Measurements from ENCODE around the gene RERE.
A peak's percentile ranks its signal among the peaks of the same experiment; 100 is the strongest.
"Not testable (repeated sequence)": the region's sequence is repeated elsewhere in the genome, so short reads cannot be mapped to it uniquely, and the experiment has no call there.

RERE gene

DNA sequence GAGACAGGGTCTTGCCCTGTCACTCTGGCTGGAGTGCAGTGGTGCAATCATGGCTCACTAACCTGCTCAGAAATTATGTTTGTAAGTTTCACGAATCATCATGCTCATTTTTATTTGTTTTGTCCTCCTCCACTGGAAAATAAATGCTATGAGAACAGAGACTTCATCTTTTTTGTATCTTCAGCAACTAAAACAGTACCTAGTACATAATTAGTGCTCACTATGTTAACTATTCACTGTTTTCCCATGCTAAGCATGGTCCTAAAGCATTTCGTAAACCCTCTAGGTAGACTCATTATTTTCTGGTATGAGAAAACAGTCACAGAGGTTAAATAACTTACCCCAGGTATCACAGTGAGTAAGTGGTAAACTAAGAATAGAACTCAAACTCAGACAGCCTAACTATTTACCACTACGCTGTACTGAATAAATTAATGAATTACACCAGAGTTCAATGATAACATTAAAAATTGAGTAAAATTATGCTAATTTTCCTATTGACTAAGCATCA lies 118.4 kb downstream of the RERE start:
- peaks cover 25 to 27% of the 10 kb centered on the region in 2 donors for H3K4me1 ChIP-seq (ENCODE audit: control insufficient read depth in 2 of 2, insufficient read depth in 2 of 2, low read length in 2 of 2)
- H3K9ac ChIP-seq (ENCODE audit: low read depth in 1 of 2, low read length in 2 of 2): no peak overlapping the region
- H3K36me3 ChIP-seq (ENCODE audit: control insufficient read depth in 2 of 2, insufficient read depth in 2 of 2, low read length in 2 of 2): no peaks in the 10 kb centered on the region
- no peak overlapping the region for H3K4me3 ChIP-seq (ENCODE audit: low read length in 2 of 2)
- no peak overlapping the region for H3K27ac ChIP-seq (ENCODE audit: low read depth in 2 of 2, low read length in 2 of 2)
- H3K9me3 ChIP-seq (ENCODE audit: control insufficient read depth in 2 of 2, low read length in 2 of 2): no peaks in the 10 kb centered on the region
- no peaks in the 10 kb centered on the region for H3K27me3 ChIP-seq (ENCODE audit: control insufficient read depth in 2 of 2, insufficient read depth in 2 of 2, low read length in 2 of 2)

DNA sequence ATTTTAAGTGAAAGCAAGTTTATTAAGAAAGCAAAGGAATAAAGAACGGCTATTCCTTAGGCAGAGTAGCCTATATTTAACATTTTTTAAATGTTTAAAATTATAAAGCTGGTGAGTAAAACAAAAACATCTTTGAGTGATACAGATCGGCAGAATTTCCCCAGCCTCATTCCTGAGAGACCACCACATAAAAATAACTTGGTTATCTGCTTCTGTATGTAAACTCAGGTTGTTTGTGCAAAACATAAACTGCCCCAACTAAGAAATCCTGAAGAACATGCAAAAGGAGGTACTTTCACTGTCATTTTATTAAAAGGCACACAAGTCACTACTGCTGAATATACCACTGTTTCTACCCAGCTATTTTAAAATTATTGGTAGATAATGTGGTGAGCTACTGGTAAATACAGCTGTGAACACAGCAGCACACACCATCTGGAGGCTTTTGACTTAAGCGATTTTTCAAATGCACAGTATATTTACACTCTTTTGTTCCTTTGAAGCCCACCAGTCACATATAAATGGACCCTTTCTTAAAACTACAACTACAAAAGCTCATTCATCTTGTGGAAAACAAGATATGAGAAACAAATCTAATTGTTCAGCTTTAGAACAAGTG lies 119.3 kb downstream of the RERE start:
- H3K9ac ChIP-seq (ENCODE audit: low read depth in 1 of 2, low read length in 2 of 2): no peak overlapping the region
- H3K9me3 ChIP-seq (ENCODE audit: control insufficient read depth in 2 of 2, low read length in 2 of 2): no peaks in the 10 kb centered on the region
- H3K4me3 ChIP-seq (ENCODE audit: low read length in 2 of 2): no peak overlapping the region
- H3K36me3 ChIP-seq (ENCODE audit: control insufficient read depth in 2 of 2, insufficient read depth in 2 of 2, low read length in 2 of 2): no peaks in the 10 kb centered on the region
- peaks cover 21% of the 10 kb centered on the region in 2 donors for H3K4me1 ChIP-seq (ENCODE audit: control insufficient read depth in 2 of 2, insufficient read depth in 2 of 2, low read length in 2 of 2)
- H3K27ac ChIP-seq (ENCODE audit: low read depth in 2 of 2, low read length in 2 of 2): no peak overlapping the region
- H3K27me3 ChIP-seq (ENCODE audit: control insufficient read depth in 2 of 2, insufficient read depth in 2 of 2, low read length in 2 of 2): no peaks in the 10 kb centered on the region

DNA sequence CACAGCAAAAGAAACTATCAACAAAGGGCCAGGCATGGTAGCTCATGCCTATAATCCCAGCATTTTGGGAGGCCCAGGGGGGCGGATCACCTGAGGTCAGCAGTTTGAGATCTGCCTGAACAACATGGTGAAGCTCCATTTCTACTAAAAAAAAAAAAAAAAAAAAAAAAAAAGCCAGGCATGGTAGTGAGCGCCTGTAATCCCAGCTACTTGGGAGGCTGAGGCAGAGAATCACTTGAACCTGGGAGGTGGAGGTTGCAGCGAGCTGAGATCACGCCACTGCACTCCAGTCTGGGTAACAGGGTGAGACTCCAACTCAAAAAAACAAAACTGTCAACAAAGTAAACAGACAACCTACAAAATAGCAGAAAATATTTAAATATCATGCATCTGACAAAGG lies 122.0 kb downstream of the RERE start:
- H3K4me1 ChIP-seq (ENCODE audit: control insufficient read depth in 2 of 2, insufficient read depth in 2 of 2, low read length in 2 of 2); H3K27me3 ChIP-seq (ENCODE audit: control insufficient read depth in 2 of 2, insufficient read depth in 2 of 2, low read length in 2 of 2); H3K36me3 ChIP-seq (ENCODE audit: control insufficient read depth in 2 of 2, insufficient read depth in 2 of 2, low read length in 2 of 2); H3K4me3 ChIP-seq (ENCODE audit: low read length in 2 of 2); H3K27ac ChIP-seq (ENCODE audit: low read depth in 2 of 2, low read length in 2 of 2); H3K9me3 ChIP-seq (ENCODE audit: control insufficient read depth in 2 of 2, low read length in 2 of 2); H3K9ac ChIP-seq (ENCODE audit: low read depth in 1 of 2, low read length in 2 of 2): not testable (repeated sequence)

DNA sequence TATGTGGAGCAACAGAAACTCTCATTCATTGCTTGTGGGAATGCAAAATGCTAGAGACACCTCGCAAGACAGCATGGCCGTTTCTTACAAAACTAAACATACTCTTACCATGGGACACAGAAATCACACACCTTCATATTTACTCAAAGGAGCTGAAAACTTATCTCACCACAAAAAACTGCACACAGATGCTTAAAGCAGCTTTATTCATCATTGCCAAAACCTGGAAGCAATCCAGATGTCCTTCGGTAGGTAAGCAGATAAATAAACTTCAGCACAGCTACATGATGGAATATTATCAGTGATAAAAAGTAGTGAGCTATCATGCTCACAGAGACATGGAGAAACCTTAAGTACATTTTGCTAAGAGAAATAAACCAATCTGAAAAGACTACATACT lies 124.3 kb downstream of the RERE start:
- Histone ChIP-seq H3K9ac (ENCODE audit: low read depth in 1 of 2, low read length in 2 of 2) (no peak overlapping the region), H3K27ac (ENCODE audit: low read depth in 2 of 2, low read length in 2 of 2) (no peak overlapping the region), H3K27me3 (ENCODE audit: control insufficient read depth in 2 of 2, insufficient read depth in 2 of 2, low read length in 2 of 2) (no peaks in the 10 kb centered on the region), H3K4me1 (ENCODE audit: control insufficient read depth in 2 of 2, insufficient read depth in 2 of 2, low read length in 2 of 2) (peaks cover 0 to 4% of the 10 kb centered on the region in 2 donors), H3K9me3 (ENCODE audit: control insufficient read depth in 2 of 2, low read length in 2 of 2) (no peaks in the 10 kb centered on the region), H3K4me3 (ENCODE audit: low read length in 2 of 2) (no peak overlapping the region), H3K36me3 (ENCODE audit: control insufficient read depth in 2 of 2, insufficient read depth in 2 of 2, low read length in 2 of 2) (no peaks in the 10 kb centered on the region)

DNA sequence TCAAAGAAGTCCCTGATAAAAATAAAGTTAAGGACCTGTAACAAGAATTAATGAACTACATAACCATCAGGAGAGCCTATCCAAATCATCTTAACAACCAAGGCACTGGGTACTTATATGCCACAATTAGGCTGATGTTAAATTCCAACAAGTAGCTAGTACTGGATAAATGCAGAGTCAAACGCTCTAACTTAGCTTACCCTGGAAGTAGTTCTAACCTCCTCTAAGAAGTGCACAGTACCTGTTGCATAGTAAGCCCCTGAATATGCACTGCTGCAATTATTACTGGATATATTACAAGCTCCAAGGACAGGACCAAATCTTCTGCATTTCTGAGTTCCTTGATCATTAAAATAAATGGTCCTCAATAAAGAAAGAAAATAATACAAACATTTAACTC lies 125.8 kb downstream of the RERE start:
- Histone ChIP-seq H3K4me1 (ENCODE audit: control insufficient read depth in 2 of 2, insufficient read depth in 2 of 2, low read length in 2 of 2) (peaks cover 8 to 12% of the 10 kb centered on the region in 2 donors), H3K27ac (ENCODE audit: low read depth in 2 of 2, low read length in 2 of 2) (no peak overlapping the region), H3K9me3 (ENCODE audit: control insufficient read depth in 2 of 2, low read length in 2 of 2) (no peaks in the 10 kb centered on the region), H3K4me3 (ENCODE audit: low read length in 2 of 2) (no peak overlapping the region), H3K9ac (ENCODE audit: low read depth in 1 of 2, low read length in 2 of 2) (no peak overlapping the region), H3K27me3 (ENCODE audit: control insufficient read depth in 2 of 2, insufficient read depth in 2 of 2, low read length in 2 of 2) (no peaks in the 10 kb centered on the region), H3K36me3 (ENCODE audit: control insufficient read depth in 2 of 2, insufficient read depth in 2 of 2, low read length in 2 of 2) (no peaks in the 10 kb centered on the region)

GRCh38 chr1:8690253-8690525 lies 127.3 kb downstream of the RERE start:
- H3K36me3 ChIP-seq (ENCODE audit: control insufficient read depth in 2 of 2, insufficient read depth in 2 of 2, low read length in 2 of 2): no peaks in the 10 kb centered on the region
- no peak overlapping the region for H3K27ac ChIP-seq (ENCODE audit: low read depth in 2 of 2, low read length in 2 of 2)
- H3K4me3 ChIP-seq (ENCODE audit: low read length in 2 of 2): no peak overlapping the region
- no peak overlapping the region for H3K9ac ChIP-seq (ENCODE audit: low read depth in 1 of 2, low read length in 2 of 2)
- no peaks in the 10 kb centered on the region for H3K27me3 ChIP-seq (ENCODE audit: control insufficient read depth in 2 of 2, insufficient read depth in 2 of 2, low read length in 2 of 2)
- no peaks in the 10 kb centered on the region for H3K9me3 ChIP-seq (ENCODE audit: control insufficient read depth in 2 of 2, low read length in 2 of 2)
- H3K4me1 ChIP-seq (ENCODE audit: control insufficient read depth in 2 of 2, insufficient read depth in 2 of 2, low read length in 2 of 2): peaks cover 8 to 15% of the 10 kb centered on the region in 2 donors

DNA sequence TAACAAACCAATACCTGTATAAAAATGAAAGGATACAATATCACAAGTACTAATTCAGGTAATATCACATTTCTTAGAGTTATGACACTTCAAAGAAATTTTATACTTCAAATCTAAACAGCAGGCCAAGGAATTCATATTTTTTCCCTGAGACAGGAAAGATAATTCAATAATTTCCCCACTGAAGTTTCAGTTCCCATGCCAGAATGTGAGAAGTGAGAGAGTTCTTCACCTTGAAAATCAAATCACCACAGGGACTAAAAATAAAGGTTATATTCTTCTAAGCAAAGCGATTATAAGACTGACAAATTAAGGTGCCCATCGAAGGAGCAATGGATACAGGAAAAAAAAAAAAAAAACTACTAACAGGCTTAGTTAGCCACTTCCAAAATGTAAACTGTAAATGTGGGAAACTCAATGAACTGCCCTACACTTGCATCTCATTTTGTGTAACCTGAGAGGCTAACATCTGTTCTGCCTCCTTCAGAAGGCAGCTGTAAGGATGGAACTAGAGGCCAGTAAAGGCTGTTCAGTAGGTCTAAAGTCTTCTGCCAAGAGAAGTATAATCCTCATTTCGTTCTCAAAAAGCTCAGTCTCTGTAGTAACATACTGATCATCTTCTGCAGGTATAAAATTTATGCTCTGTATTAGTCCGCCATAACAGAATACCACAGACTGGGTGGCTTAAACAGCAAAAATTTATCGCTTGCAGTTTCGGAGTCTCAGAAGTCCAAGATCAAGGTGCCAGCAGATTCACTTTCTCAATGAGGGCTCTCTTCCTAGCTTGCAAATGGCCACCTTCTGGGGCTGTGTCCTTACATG lies 127.8 kb downstream of the RERE start:
- Histone ChIP-seq H3K9ac (ENCODE audit: low read depth in 1 of 2, low read length in 2 of 2) (no peak overlapping the region), H3K4me3 (ENCODE audit: low read length in 2 of 2) (no peak overlapping the region), H3K9me3 (ENCODE audit: control insufficient read depth in 2 of 2, low read length in 2 of 2) (no peaks in the 10 kb centered on the region), H3K27me3 (ENCODE audit: control insufficient read depth in 2 of 2, insufficient read depth in 2 of 2, low read length in 2 of 2) (no peaks in the 10 kb centered on the region), H3K27ac (ENCODE audit: low read depth in 2 of 2, low read length in 2 of 2) (no peak overlapping the region), H3K36me3 (ENCODE audit: control insufficient read depth in 2 of 2, insufficient read depth in 2 of 2, low read length in 2 of 2) (no peaks in the 10 kb centered on the region), H3K4me1 (ENCODE audit: control insufficient read depth in 2 of 2, insufficient read depth in 2 of 2, low read length in 2 of 2) (peaks cover 8 to 18% of the 10 kb centered on the region in 2 donors)

DNA sequence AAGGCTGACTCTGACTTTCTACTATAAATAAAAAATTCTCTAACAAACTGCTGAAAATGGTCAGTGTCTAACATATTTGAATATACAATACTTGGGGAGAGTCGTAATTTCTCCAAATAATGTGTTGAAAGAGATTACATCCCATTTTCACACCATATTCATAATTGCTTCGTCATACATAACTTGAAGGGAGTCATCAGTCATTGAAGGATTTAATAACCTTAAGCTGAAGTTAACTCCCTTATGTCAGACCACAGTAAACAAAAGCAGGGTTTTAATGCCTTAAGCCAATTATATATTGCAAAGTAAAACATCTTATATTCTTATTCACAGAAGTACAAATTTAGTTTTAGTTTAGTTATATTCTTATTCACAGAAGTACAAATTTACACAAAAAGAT lies 129.9 kb downstream of the RERE start:
- H3K27ac ChIP-seq (ENCODE audit: low read depth in 2 of 2, low read length in 2 of 2): peak overlapping the region in 1 of 2 donors; percentile 44
- H3K4me3 ChIP-seq (ENCODE audit: low read length in 2 of 2): no peak overlapping the region
- peaks cover 8 to 18% of the 10 kb centered on the region in 2 donors for H3K4me1 ChIP-seq (ENCODE audit: control insufficient read depth in 2 of 2, insufficient read depth in 2 of 2, low read length in 2 of 2)
- no peaks in the 10 kb centered on the region for H3K36me3 ChIP-seq (ENCODE audit: control insufficient read depth in 2 of 2, insufficient read depth in 2 of 2, low read length in 2 of 2)
- no peaks in the 10 kb centered on the region for H3K9me3 ChIP-seq (ENCODE audit: control insufficient read depth in 2 of 2, low read length in 2 of 2)
- no peak overlapping the region for H3K9ac ChIP-seq (ENCODE audit: low read depth in 1 of 2, low read length in 2 of 2)
- no peaks in the 10 kb centered on the region for H3K27me3 ChIP-seq (ENCODE audit: control insufficient read depth in 2 of 2, insufficient read depth in 2 of 2, low read length in 2 of 2)

GRCh38 chr1:8687039-8687438 lies 130.4 kb downstream of the RERE start:
- Histone ChIP-seq H3K27ac (ENCODE audit: low read depth in 2 of 2, low read length in 2 of 2) (peak overlapping the region; percentile 18 to 44), H3K9me3 (ENCODE audit: control insufficient read depth in 2 of 2, low read length in 2 of 2) (no peaks in the 10 kb centered on the region), H3K27me3 (ENCODE audit: control insufficient read depth in 2 of 2, insufficient read depth in 2 of 2, low read length in 2 of 2) (no peaks in the 10 kb centered on the region), H3K36me3 (ENCODE audit: control insufficient read depth in 2 of 2, insufficient read depth in 2 of 2, low read length in 2 of 2) (no peaks in the 10 kb centered on the region), H3K4me3 (ENCODE audit: low read length in 2 of 2) (peak overlapping the region in 1 of 2 donors; percentile 9), H3K9ac (ENCODE audit: low read depth in 1 of 2, low read length in 2 of 2) (no peak overlapping the region), H3K4me1 (ENCODE audit: control insufficient read depth in 2 of 2, insufficient read depth in 2 of 2, low read length in 2 of 2) (peaks cover 8 to 19% of the 10 kb centered on the region in 2 donors)

DNA sequence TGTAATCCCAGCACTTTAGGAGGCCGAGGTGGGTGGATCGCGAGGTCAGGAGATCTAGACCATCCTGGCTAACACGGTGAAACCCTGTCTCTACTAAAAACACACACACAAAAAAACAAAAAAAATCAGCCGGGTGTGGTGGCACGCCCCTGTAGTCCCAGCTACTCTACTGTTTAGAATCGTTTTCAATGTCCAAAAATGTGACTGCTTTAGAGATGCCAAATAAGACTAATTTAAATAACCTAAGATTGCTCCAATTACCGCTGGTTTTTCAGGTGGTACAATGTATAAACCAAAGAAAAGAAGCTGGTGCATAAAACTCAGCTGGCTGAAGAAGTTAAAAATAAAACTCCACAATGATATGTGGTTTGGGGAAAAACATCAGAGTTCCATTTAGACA lies 132.0 kb downstream of the RERE start:
- Histone ChIP-seq H3K4me3 (ENCODE audit: low read length in 2 of 2) (no peak overlapping the region), H3K9ac (ENCODE audit: low read depth in 1 of 2, low read length in 2 of 2) (no peak overlapping the region), H3K4me1 (ENCODE audit: control insufficient read depth in 2 of 2, insufficient read depth in 2 of 2, low read length in 2 of 2) (peaks cover 12 to 24% of the 10 kb centered on the region in 2 donors), H3K27ac (ENCODE audit: low read depth in 2 of 2, low read length in 2 of 2) (no peak overlapping the region), H3K36me3 (ENCODE audit: control insufficient read depth in 2 of 2, insufficient read depth in 2 of 2, low read length in 2 of 2) (no peaks in the 10 kb centered on the region), H3K27me3 (ENCODE audit: control insufficient read depth in 2 of 2, insufficient read depth in 2 of 2, low read length in 2 of 2) (no peaks in the 10 kb centered on the region), H3K9me3 (ENCODE audit: control insufficient read depth in 2 of 2, low read length in 2 of 2) (no peaks in the 10 kb centered on the region)
